ENCODE results near the gene MEIS2.

GRCh38 chr15:37140531-37141058 lies 40.2 kb upstream of the MEIS2 start:
- no peak for TF ChIP-seq POLR2A (IDR thresholded peaks at IDR 0.05; ENCODE audit: low read depth, low read length)
- no peak for TF ChIP-seq POLR2AphosphoS5 (IDR thresholded peaks at IDR 0.05; ENCODE audit: low read depth, low read length)

All from GM12892 (cell line).